WI38 (cell line): ENCODE data around the gene SEMA7A.
A peak's percentile ranks its signal among the peaks of the same experiment; 100 is the strongest.

ENCODE experiments used
- H3K4me3 ChIP-seq: 2 replicates; pipeline ENCODE4 v1.5.1; 2011; ENCODE audit warnings: low read depth, mild to moderate bottlenecking, control low read depth, low read length
- TF ChIP-seq, protein P1 (sequence below): IDR thresholded peaks from 2 replicates; pipeline ENCODE4 v1.5.1; 2012; ENCODE audit warnings: low read depth, mild to moderate bottlenecking, control low read depth, low read length

SEMA7A gene

DNA sequence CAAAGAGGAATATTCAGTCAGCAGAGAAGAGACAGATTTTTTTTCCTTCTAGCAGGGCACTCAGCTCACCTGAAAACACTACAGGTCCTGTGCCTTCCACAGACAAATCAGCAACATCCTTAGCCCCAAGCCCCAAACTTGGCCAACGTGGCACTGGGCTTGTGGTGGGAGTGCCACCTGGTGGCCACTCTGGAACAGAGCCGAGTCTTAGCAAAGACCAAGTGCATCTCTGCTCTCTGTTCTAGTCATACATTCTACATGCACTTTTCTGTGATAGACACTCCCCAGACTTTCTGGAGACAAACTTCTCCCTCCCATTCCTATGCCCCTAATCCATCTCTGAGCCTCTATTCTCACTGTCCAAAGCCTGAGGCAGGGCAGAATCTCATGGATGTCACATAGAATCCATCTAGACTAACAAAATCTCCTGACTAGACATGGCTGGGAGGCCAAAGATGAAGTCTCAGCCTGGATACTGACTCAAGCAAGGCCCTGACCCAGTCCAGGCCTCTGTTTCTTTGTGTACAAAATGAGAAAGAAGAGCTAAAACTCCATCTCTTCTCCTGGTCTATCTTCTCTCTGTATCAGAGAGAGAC, 5.1 kb upstream of the SEMA7A start:
- TF ChIP-seq, protein P1, sequence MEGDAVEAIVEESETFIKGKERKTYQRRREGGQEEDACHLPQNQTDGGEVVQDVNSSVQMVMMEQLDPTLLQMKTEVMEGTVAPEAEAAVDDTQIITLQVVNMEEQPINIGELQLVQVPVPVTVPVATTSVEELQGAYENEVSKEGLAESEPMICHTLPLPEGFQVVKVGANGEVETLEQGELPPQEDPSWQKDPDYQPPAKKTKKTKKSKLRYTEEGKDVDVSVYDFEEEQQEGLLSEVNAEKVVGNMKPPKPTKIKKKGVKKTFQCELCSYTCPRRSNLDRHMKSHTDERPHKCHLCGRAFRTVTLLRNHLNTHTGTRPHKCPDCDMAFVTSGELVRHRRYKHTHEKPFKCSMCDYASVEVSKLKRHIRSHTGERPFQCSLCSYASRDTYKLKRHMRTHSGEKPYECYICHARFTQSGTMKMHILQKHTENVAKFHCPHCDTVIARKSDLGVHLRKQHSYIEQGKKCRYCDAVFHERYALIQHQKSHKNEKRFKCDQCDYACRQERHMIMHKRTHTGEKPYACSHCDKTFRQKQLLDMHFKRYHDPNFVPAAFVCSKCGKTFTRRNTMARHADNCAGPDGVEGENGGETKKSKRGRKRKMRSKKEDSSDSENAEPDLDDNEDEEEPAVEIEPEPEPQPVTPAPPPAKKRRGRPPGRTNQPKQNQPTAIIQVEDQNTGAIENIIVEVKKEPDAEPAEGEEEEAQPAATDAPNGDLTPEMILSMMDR: peak; percentile 83

DNA sequence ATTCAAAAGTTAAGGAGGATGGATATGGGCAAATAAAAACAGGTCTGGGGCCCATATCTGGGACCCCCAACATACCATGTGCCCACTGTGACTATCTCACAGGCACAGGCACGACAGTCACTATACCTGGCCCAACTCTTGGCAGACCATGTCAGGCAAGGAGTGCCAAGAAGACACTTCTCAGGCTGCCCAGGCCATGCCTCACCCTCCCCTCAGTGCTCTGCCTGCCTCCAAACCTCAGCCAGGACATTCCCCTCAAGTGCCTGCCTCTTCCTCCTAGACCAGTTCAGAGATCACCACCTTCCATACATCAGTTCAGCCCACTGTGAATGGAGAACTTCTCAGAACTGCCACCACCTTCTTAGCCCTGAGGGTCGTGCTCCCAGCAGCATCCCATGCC, 4.4 kb upstream of the SEMA7A start:
- TF ChIP-seq, protein P1: no peak
- no peak overlapping the region for H3K4me3 ChIP-seq

More for the DNA sequence above, 5.1 kb upstream of the SEMA7A start:
- no peak overlapping the region for H3K4me3 ChIP-seq

DNA sequence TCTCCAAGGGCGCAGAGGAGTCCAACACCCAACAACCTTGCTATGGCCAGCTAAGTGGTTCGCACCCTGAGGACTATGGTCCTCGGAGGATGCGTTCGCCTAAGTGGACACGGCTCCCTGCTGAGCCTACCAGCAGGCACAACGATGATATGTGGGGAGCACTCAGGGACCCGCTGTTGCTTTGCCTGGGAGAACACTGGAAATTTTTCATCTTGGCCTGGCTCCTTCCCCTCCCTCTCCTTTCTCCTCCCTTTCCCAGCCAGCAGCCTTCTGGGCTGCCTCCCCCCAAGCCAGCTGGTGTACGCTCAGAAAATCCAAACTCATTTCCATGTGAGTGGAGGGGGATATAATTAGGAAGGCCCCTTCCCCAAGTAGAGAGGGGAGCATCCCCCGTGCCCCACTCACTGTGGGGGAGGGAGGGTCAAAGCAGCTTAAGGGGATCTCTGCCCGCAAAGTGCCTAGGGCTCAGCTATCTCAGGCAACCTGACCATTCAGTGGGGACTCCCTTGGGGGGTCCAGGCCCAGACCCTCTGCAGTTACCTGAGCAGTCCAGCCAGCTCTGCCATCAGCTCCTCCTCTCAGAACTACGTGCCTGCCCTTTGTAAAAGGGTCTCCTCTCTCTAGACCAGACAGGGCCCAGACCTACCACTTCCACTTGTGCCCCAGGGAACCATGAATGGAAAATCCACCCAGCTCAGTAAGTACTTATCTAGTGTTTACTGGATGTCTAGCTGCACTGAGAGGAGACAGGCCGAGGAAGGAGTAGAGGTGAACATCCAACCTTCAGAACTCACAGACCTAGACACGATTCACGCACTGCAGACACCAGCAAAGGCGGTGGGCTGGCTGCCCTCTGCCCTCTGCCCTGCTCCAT, 742 bp upstream of the SEMA7A start:
- H3K4me3 ChIP-seq: peak overlapping the region; percentile 84
- TF ChIP-seq, protein P1: no peak

DNA sequence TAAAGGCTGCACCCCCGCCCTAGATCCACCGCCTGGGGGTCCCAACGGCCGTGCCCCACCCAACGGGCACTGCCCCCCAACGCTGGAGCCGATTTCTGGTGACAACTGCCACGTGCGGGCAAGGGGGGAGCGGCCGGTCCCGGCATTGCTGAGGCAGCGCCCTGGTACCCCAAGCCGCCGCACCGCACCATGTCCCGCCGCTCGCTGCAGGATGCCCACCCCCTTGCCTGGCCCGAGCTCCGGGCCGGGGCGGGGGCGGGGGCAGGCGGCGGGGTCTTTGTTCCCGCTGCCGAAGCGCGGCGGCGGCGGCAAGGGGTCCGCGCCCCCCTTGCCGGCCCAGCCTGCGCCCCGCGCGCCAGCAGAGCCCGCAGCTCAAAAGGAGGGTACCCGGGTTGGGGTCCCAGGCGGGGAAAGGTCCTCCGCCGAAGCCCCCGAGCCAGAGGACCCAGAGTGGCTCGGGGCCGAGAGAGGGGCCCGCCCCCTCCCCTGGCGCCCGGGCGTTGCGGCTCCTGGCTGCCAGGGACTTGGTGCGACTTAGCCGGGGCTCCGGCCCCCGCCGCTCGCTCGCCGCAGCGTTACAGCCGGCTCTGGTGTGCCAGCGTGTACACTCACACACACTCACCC, 678 bp downstream of the SEMA7A start:
- peak overlapping the region; percentile 84 for H3K4me3 ChIP-seq
- TF ChIP-seq, protein P1: no peak

DNA sequence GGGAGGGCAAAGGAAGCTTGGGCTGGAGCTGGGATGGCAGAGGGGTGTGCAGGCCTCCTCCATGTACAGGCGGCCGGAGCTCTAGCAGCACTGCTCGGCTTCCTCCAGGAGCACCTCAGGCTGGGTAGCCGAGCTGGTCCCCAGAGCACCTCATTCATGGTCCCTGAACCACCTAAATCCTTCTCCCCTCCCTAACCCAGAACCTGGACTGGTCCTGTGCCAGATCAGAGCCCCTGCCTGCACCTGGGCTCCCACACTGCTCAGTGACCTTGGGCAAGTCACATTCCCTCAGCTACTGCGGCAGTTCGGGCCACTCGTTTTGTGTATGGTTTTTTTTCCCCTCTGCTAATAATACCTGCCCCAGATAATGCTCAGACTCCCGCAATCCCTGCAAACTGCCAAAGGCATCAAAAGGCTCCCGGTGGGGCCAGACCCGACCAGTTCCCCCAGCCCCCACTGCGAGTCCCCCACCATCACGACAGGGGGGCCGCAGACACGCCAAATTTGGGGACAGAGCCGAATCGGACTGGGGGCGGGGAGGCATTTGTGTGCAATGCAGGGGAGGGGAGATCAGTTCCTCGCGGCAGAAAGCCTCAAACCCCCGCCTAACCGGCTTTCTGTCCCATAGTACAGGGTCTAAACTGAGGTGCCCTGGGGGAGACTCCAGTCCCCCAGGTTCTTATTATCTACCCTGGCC, 1.3 kb downstream of the SEMA7A start:
- TF ChIP-seq, protein P1: no peak
- H3K4me3 ChIP-seq: peak overlapping the region; percentile 84

DNA sequence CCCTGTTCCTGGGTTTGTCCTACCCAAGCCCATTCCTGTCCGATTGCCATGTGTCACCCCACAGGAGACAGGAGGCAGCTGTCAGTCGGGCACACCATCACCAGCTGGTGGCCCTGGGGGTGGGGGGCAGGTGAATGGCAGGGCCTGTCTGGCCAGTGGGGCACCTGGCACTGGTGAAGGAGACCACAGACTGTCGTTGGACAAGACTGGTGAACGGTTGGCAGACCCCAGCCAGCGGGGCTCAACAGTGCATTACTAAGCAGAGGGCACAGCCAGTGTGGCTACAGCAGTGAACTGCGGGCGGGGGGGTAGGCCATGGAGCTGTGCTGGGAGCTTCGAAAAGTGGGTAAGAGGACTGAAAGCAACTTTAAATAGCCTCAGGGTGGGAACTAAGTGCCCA, 2.1 kb downstream of the SEMA7A start:
- no peak overlapping the region; the same call in 1 of the 2 replicates for H3K4me3 ChIP-seq
- TF ChIP-seq, protein P1: no peak
